ENCODE data around the gene IPMK.

DNA sequence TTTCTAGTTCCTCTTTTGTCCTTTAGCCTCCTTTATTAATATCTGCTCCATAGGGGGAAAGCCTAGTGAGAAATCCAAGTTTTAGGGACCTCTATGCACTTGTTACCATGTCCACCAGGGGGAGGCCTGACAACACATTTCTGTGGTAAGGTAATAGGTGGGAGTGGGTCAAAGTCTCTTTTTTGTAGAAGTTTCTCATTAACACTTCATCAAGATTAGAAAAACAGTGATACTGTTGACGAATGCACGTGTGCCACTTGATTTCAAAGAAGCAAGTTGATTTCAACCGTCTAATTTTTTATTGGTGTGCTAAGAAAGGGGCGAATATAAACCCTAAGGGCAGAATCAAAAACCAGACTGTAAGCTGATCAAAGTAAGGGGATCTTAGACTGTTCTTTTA is 31.9 kb upstream of the IPMK start:
- TF ChIP-seq, protein P1, sequence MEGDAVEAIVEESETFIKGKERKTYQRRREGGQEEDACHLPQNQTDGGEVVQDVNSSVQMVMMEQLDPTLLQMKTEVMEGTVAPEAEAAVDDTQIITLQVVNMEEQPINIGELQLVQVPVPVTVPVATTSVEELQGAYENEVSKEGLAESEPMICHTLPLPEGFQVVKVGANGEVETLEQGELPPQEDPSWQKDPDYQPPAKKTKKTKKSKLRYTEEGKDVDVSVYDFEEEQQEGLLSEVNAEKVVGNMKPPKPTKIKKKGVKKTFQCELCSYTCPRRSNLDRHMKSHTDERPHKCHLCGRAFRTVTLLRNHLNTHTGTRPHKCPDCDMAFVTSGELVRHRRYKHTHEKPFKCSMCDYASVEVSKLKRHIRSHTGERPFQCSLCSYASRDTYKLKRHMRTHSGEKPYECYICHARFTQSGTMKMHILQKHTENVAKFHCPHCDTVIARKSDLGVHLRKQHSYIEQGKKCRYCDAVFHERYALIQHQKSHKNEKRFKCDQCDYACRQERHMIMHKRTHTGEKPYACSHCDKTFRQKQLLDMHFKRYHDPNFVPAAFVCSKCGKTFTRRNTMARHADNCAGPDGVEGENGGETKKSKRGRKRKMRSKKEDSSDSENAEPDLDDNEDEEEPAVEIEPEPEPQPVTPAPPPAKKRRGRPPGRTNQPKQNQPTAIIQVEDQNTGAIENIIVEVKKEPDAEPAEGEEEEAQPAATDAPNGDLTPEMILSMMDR (IDR thresholded peaks at IDR 0.05 in 4 of 5, conservative IDR thresholded peaks at IDR 0.05 in 1 of 5) = peak; percentile 60 to 81 (median 78)
- TF ChIP-seq POLR2A (IDR thresholded peaks at IDR 0.05) = no peak

All from gastrocnemius medialis (tissue), 4 donors.